Measurements from ENCODE around the gene OR2T35.

Gene OR2T35

DNA sequence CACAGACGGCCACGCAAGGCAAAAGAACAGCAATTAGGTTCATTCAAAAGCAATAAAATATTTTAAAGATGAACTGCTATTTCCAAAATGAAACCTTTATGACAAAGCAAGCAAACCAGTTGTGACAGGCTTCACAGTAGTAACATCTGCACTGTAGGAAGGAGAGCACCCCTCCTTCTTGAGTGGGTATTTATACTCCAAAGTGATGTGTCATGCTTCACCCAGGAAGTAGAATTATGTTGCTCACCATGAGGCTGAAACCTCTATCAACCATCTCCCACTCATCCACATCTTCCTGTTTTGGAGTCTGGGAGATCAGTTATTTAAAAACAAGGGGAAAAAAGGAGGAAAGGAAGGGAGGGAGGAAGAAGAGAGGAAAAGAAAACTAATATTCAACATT is 48.5 kb downstream of the OR2T35 start:
- H3K27ac ChIP-seq, result no peak overlapping the region
- H3K79me2 ChIP-seq, result no peaks in the 10 kb centered on the region
- no peaks in the 10 kb centered on the region for H3K36me3 ChIP-seq (ENCODE audit: control insufficient read depth, insufficient read depth, low read length)
- H3K4me2 ChIP-seq (ENCODE audit: low read length), result no peak overlapping the region
- no peak overlapping the region for H3K4me3 ChIP-seq (ENCODE audit: low read depth, low read length)
- TF ChIP-seq, protein P1, sequence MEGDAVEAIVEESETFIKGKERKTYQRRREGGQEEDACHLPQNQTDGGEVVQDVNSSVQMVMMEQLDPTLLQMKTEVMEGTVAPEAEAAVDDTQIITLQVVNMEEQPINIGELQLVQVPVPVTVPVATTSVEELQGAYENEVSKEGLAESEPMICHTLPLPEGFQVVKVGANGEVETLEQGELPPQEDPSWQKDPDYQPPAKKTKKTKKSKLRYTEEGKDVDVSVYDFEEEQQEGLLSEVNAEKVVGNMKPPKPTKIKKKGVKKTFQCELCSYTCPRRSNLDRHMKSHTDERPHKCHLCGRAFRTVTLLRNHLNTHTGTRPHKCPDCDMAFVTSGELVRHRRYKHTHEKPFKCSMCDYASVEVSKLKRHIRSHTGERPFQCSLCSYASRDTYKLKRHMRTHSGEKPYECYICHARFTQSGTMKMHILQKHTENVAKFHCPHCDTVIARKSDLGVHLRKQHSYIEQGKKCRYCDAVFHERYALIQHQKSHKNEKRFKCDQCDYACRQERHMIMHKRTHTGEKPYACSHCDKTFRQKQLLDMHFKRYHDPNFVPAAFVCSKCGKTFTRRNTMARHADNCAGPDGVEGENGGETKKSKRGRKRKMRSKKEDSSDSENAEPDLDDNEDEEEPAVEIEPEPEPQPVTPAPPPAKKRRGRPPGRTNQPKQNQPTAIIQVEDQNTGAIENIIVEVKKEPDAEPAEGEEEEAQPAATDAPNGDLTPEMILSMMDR (IDR thresholded peaks at IDR 0.05), result no peak
- H2AFZ ChIP-seq, result no peak overlapping the region
- no peak overlapping the region for H3K9ac ChIP-seq
- no peaks in the 10 kb centered on the region for H3K4me1 ChIP-seq
- no peaks in the 10 kb centered on the region for H3K27me3 ChIP-seq (ENCODE audit: control insufficient read depth, insufficient read depth, low read length)
- H3K9me3 ChIP-seq (ENCODE audit: control insufficient read depth, low read length), result no peaks in the 10 kb centered on the region

DNA sequence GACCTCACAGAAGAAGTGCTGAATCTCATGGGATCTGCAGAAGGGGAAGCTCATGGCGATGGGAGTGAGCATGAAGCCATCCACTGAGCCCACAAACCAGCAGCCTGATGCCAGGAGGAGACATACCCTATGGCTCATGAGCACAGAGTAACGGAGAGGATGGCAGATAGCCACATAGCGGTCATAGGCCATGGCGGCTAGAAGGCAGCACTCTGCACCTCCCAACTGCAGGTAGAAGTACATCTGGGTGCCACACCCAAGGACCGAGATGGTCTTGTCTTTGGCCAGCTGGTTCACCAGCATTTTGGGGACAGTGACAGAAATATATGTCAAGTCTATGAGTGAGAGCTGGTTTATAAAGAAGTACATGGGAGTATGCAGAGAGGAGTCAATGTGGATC is 51.9 kb downstream of the OR2T35 start:
- Histone ChIP-seq H3K4me2 (ENCODE audit: low read length) (no peak overlapping the region), H3K9ac (no peak overlapping the region), H3K36me3 (ENCODE audit: control insufficient read depth, insufficient read depth, low read length) (no peaks in the 10 kb centered on the region), H3K27ac (no peak overlapping the region), H2AFZ (no peak overlapping the region), H3K79me2 (no peaks in the 10 kb centered on the region), H3K4me3 (ENCODE audit: low read depth, low read length) (no peak overlapping the region), H3K27me3 (ENCODE audit: control insufficient read depth, insufficient read depth, low read length) (no peaks in the 10 kb centered on the region), H3K4me1 (no peaks in the 10 kb centered on the region), H3K9me3 (ENCODE audit: control insufficient read depth, low read length) (no peaks in the 10 kb centered on the region)
- TF ChIP-seq, protein P1 (IDR thresholded peaks at IDR 0.05), result no peak

DNA sequence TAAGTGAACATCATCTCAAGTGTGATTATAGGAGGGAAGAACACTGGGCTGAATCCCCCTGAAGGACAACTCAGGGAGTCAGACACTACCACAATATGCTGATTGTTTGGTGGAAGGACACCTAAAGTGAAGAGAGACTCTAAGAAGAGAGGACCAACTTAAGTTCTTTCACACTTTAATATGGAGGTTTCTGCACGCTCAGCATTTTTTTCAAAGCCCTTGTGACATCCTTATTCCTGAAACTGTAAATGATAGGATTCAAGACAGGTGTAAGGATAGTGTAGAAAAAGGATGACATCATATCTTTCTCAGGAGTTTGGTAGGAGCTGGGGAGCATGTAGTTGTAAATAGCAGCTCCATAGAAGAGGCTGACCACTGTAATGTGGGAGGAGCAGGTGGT is 52.4 kb downstream of the OR2T35 start:
- no peaks in the 10 kb centered on the region for H3K4me1 ChIP-seq
- no peaks in the 10 kb centered on the region for H3K9me3 ChIP-seq (ENCODE audit: control insufficient read depth, low read length)
- H3K27ac ChIP-seq, result no peak overlapping the region
- TF ChIP-seq, protein P1 (IDR thresholded peaks at IDR 0.05), result no peak
- no peak overlapping the region for H3K4me3 ChIP-seq (ENCODE audit: low read depth, low read length)
- H3K79me2 ChIP-seq, result no peaks in the 10 kb centered on the region
- H2AFZ ChIP-seq, result no peak overlapping the region
- H3K9ac ChIP-seq, result no peak overlapping the region
- H3K36me3 ChIP-seq (ENCODE audit: control insufficient read depth, insufficient read depth, low read length), result no peaks in the 10 kb centered on the region
- no peak overlapping the region for H3K4me2 ChIP-seq (ENCODE audit: low read length)
- H3K27me3 ChIP-seq (ENCODE audit: control insufficient read depth, insufficient read depth, low read length), result no peaks in the 10 kb centered on the region

DNA sequence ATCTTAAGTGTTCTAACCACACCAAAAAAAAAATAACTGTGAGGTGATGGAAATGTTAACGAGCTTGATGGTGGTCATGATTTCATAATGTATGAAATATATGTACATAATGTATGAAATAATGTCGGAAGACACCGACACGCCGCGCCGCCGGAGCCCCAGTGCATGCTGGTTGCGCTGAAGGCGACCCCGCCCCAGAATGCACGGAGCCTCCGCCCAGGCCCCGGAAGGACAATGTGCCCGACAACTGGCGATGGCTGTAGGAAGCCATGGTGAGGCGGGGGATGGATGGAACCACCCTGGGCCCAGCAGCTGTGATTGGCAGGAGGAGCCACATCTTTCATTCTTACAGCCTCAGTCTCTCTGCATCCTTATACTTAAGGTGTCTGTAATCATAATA is 55.0 kb downstream of the OR2T35 start:
- Histone ChIP-seq H3K79me2 (no peaks in the 10 kb centered on the region), H3K4me3 (ENCODE audit: low read depth, low read length) (no peak overlapping the region), H3K36me3 (ENCODE audit: control insufficient read depth, insufficient read depth, low read length) (no peaks in the 10 kb centered on the region), H3K9me3 (ENCODE audit: control insufficient read depth, low read length) (no peaks in the 10 kb centered on the region), H3K4me2 (ENCODE audit: low read length) (no peak overlapping the region), H2AFZ (no peak overlapping the region), H3K27ac (no peak overlapping the region), H3K27me3 (ENCODE audit: control insufficient read depth, insufficient read depth, low read length) (no peaks in the 10 kb centered on the region), H3K4me1 (no peaks in the 10 kb centered on the region), H3K9ac (no peak overlapping the region)
- TF ChIP-seq, protein P1 (IDR thresholded peaks at IDR 0.05), result no peak

DNA sequence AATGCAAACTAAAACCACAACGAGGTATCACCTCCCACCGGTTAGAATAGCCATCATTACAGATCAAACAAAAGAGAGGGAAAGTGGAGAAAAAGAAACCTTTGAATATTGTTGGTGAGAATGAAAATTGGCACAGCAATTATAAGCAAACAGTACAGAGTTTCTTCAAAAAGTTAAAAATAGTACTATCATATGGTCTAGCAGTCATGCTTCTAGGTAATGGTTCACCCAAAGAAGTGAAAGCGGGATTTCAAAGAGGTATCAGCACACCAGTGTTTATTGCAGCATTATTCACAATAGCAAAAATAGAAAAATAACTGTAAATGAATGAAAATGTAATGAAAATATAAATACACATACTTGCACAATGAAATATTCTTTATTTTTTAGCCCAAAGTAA is 55.7 kb downstream of the OR2T35 start:
- TF ChIP-seq, protein P1 (IDR thresholded peaks at IDR 0.05), result no peak
- Histone ChIP-seq H3K9me3 (ENCODE audit: control insufficient read depth, low read length) (no peaks in the 10 kb centered on the region), H3K4me2 (ENCODE audit: low read length) (no peak overlapping the region), H2AFZ (no peak overlapping the region), H3K27me3 (ENCODE audit: control insufficient read depth, insufficient read depth, low read length) (no peaks in the 10 kb centered on the region), H3K79me2 (no peaks in the 10 kb centered on the region), H3K4me3 (ENCODE audit: low read depth, low read length) (no peak overlapping the region), H3K4me1 (no peaks in the 10 kb centered on the region), H3K9ac (no peak overlapping the region), H3K36me3 (ENCODE audit: control insufficient read depth, insufficient read depth, low read length) (no peaks in the 10 kb centered on the region), H3K27ac (no peak overlapping the region)

Data from parathyroid adenoma (tissue), 2 donors.